G401 (cell line): Measurements from ENCODE around the gene SMURF1. TPM values are rescaled to one million over a fixed set of nuclear protein-coding genes. Genes with fewer than 3 reads are reported as not detected.

Source experiments
- DNase-seq: peaks from one replicate; pipeline ENCODE4 v3.0.0-alpha.2; 2015; ENCODE audit warnings: low spot score
- in situ Hi-C: cut with HindIII; loops from 2 replicates; pipeline ENCODE4 v1.10.0; 2016; ENCODE audit warnings: low sequenced_read_pairs, mixed read lengths
- total RNA-seq: library from RNA; depleted of rRNA; stranded (reverse); fragments of >200 nt; shearing (Covaris generic); gene quantifications from 2 replicates; pipeline ENCODE4 v1.2.3, GENCODE V29; 2014

Gene SMURF1
- total RNA-seq, 1 experiment from 2014 or later, result 23.0 TPM

- in situ Hi-C loops, result no loop called here
- no peak for DNase-seq
Observed at GRCh38 chr7:99037327-99037940, 106.5 kb downstream of the SMURF1 start.

GRCh38 chr7:99036546-99037111 is 107.3 kb downstream of the SMURF1 start:
- in situ Hi-C loops, result no loop called here
- peak; percentile 85 for DNase-seq

- DNase-seq, result no peak
- in situ Hi-C loops, result no loop called here
Observed at GRCh38 chr7:99035723-99036545, 108.0 kb downstream of the SMURF1 start.

- no peak for DNase-seq
- in situ Hi-C loops, result no loop called here
Observed at GRCh38 chr7:99034932-99035722, 108.8 kb downstream of the SMURF1 start.

- DNase-seq, result no peak
- in situ Hi-C loops, result no loop called here
Observed at GRCh38 chr7:99033765-99034164, 110.1 kb downstream of the SMURF1 start.

GRCh38 chr7:99032928-99033327 is 111.0 kb downstream of the SMURF1 start:
- in situ Hi-C loops, result no loop called here
- DNase-seq, result no peak

- no peak for DNase-seq
- in situ Hi-C loops, result no loop called here
Observed at GRCh38 chr7:99031496-99031895, 112.4 kb downstream of the SMURF1 start.

- DNase-seq, result no peak
- in situ Hi-C loops, result no loop called here
Observed at GRCh38 chr7:99030951-99031350, 113.0 kb downstream of the SMURF1 start.

- DNase-seq, result no peak
- in situ Hi-C loops, result no loop called here
Observed at GRCh38 chr7:99030457-99030856, 113.5 kb downstream of the SMURF1 start.

GRCh38 chr7:99029466-99030435 is 114.2 kb downstream of the SMURF1 start:
- DNase-seq, result no peak
- in situ Hi-C loops, result no loop called here

- no peak for DNase-seq
- in situ Hi-C loops, result no loop called here
Observed at GRCh38 chr7:99028261-99028973, 115.5 kb downstream of the SMURF1 start.

GRCh38 chr7:99027841-99028240 is 116.1 kb downstream of the SMURF1 start:
- in situ Hi-C loops, result no loop called here
- DNase-seq, result no peak

GRCh38 chr7:99027241-99027640 is 116.7 kb downstream of the SMURF1 start:
- in situ Hi-C loops, result no loop called here

GRCh38 chr7:99024066-99024465 is 119.8 kb downstream of the SMURF1 start:
- DNase-seq, result no peak
- in situ Hi-C loops, result no loop called here

More at GRCh38 chr7:99027241-99027640, 116.7 kb downstream of the SMURF1 start:
- no peak for DNase-seq

- in situ Hi-C loops, result no loop called here
- DNase-seq, result no peak
Observed at GRCh38 chr7:99021941-99022560, 121.9 kb downstream of the SMURF1 start.

GRCh38 chr7:99020413-99020715 is 123.5 kb downstream of the SMURF1 start:
- in situ Hi-C loops, result no loop called here
- no peak for DNase-seq

- DNase-seq, result peak; percentile 38
- in situ Hi-C loops, result no loop called here
Observed at GRCh38 chr7:99019523-99020412, 124.1 kb downstream of the SMURF1 start.
